NCI-H1105 treated with DMSO at 0.1 percent for 48 hours (cell line): ENCODE measurements around the gene ACTBL2.

ENCODE experiments used
- DNase-seq: peaks from one replicate; lab custom pipeline; 2025; lab: John Stamatoyannopoulos, UW

Gene ACTBL2

GRCh38 chr5:57448751-57449150 is 33.9 kb downstream of the ACTBL2 start:
- DNase-seq, result no peak

- no peak for DNase-seq
Observed at GRCh38 chr5:57448287-57448686, 34.3 kb downstream of the ACTBL2 start.

- no peak for DNase-seq
Observed at GRCh38 chr5:57447658-57448057, 35.0 kb downstream of the ACTBL2 start.

- DNase-seq, result no peak
Observed at GRCh38 chr5:57446966-57447365, 35.6 kb downstream of the ACTBL2 start.

- no peak for DNase-seq
Observed at GRCh38 chr5:57445705-57446037, 36.9 kb downstream of the ACTBL2 start.

GRCh38 chr5:57445006-57445704 is 37.5 kb downstream of the ACTBL2 start:
- no peak for DNase-seq

GRCh38 chr5:57442080-57442839 is 40.4 kb downstream of the ACTBL2 start:
- no peak for DNase-seq

- no peak for DNase-seq
Observed at GRCh38 chr5:57441557-57441956, 41.1 kb downstream of the ACTBL2 start.

- DNase-seq, result no peak
Observed at GRCh38 chr5:57439601-57440000, 43.0 kb downstream of the ACTBL2 start.

GRCh38 chr5:57437976-57438805 is 44.4 kb downstream of the ACTBL2 start:
- no peak for DNase-seq

GRCh38 chr5:57436586-57436985 is 46.0 kb downstream of the ACTBL2 start:
- DNase-seq, result no peak

- no peak for DNase-seq
Observed at GRCh38 chr5:57435701-57436134, 46.9 kb downstream of the ACTBL2 start.

- no peak for DNase-seq
Observed at GRCh38 chr5:57434683-57435082, 47.9 kb downstream of the ACTBL2 start.

GRCh38 chr5:57434227-57434640 is 48.4 kb downstream of the ACTBL2 start:
- DNase-seq, result no peak

GRCh38 chr5:57432876-57433275 is 49.7 kb downstream of the ACTBL2 start:
- no peak for DNase-seq

- DNase-seq, result no peak
Observed at GRCh38 chr5:57431759-57432158, 50.9 kb downstream of the ACTBL2 start.
